Fibroblast of pulmonary artery (primary cell): ENCODE results near the gene TRIP13.
"Not testable (repeated sequence)": the region's sequence is repeated elsewhere in the genome, so short reads cannot be mapped to it uniquely, and the experiment has no call there.

ENCODE experiments used
- DNase-seq: peaks from one replicate; pipeline ENCODE4 v3.0.0-alpha.2; 2010; ENCODE audit warnings: low read depth
- H3K4me3 ChIP-seq: replicated peaks from 2 replicates; pipeline ENCODE4 v1.5.1; 2011; ENCODE audit warnings: low read depth, mild to moderate bottlenecking, control low read depth, low read length, moderate library complexity
- TF ChIP-seq, protein P1 (sequence below): IDR thresholded peaks from 2 replicates; pipeline ENCODE4 v1.5.1; 2011; ENCODE audit warnings: mild to moderate bottlenecking, control low read depth, low read length, inconsistent platforms; ENCODE audit errors: missing control alignments

TRIP13 gene

DNA sequence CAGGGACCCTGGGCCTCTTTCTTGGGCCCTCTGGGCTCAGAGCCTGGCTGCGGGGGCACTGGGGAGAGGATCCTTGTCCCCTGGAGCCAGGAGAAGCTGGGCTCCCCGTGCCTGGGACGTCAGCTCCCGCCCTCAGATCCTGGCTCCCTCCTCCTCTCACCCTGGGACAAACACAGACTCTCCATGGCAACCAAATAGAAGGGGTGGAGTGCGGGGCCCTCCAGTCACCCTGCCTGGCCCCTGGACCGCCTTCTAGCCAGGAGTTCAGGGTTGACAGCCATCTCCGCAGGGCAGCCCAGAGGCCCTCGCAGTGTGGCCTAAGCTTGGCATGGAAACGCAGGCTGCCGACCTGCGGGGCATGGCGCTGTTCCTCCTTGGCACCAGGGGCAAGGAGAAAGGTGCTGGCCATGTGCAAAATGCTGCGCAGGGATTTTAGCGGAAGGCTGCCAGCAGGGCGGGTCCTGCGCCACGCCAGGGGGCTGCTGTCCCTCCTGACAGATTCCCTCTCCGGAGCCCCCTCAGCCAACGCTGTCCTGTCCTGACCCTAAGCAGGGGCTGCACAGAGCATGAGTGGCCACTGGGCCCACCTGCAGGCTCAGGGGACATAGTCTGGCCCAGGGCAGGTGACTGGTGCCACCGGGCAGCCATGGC is 42.9 kb upstream of the TRIP13 start:
- H3K4me3 ChIP-seq: no peak overlapping the region
- TF ChIP-seq, protein P1, sequence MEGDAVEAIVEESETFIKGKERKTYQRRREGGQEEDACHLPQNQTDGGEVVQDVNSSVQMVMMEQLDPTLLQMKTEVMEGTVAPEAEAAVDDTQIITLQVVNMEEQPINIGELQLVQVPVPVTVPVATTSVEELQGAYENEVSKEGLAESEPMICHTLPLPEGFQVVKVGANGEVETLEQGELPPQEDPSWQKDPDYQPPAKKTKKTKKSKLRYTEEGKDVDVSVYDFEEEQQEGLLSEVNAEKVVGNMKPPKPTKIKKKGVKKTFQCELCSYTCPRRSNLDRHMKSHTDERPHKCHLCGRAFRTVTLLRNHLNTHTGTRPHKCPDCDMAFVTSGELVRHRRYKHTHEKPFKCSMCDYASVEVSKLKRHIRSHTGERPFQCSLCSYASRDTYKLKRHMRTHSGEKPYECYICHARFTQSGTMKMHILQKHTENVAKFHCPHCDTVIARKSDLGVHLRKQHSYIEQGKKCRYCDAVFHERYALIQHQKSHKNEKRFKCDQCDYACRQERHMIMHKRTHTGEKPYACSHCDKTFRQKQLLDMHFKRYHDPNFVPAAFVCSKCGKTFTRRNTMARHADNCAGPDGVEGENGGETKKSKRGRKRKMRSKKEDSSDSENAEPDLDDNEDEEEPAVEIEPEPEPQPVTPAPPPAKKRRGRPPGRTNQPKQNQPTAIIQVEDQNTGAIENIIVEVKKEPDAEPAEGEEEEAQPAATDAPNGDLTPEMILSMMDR: no peak
- DNase-seq: no peak

DNA sequence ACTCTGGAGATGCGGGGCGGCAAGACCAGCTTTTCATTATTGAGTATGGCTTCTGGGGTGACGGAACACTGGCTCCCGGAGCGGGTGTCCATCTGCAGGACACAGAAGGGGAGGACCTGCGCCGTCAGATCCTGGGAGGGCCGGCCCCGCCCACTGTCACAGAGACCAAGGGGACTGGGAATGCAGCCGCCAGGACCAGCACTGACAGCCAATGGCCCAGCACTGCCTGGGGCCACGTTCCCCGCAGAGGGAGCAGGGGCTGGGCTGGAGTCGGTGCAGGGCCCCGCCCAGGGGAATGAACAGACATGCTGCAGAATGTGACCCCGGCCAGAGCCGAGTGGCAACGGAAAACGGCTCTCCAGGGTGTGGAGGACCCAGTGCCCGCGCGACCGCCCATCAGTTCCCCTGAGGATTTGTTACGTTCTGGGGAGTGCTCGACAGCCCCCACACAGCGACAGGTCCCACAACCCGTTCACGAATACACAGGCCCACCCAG is 42.1 kb upstream of the TRIP13 start, which contains the start of gene ZDHHC11:
ZDHHC11 (minus strand) TSS at position 476 of the 496 bp plus-strand sequence; CDS start at position 92, 384 bp downstream.
- TF ChIP-seq, protein P1: no peak
- DNase-seq: no peak
- no peak within 1 kb of the TSS for H3K4me3 ChIP-seq

DNA sequence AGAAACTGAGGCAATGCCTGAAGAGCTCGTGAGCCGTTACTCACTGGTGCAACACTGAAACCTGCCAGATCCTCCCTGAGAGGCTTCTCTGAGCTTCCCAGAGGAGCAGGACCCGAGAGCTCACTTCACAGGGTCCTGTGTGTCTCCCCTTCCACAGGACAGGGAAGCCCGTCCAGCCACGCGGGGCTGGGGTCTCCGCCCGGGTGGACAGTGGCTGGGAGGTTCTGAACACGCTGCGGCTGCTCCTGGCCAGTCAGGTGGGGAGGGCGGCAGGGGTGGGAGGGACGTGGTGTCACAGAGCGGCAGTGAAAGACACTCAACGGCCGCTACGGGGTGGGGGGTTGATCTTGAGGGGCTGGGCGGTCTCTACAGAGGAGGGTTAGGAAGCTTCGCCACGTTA is 41.6 kb upstream of the TRIP13 start:
- DNase-seq: no peak
- H3K4me3 ChIP-seq: no peak overlapping the region
- TF ChIP-seq, protein P1: no peak

DNA sequence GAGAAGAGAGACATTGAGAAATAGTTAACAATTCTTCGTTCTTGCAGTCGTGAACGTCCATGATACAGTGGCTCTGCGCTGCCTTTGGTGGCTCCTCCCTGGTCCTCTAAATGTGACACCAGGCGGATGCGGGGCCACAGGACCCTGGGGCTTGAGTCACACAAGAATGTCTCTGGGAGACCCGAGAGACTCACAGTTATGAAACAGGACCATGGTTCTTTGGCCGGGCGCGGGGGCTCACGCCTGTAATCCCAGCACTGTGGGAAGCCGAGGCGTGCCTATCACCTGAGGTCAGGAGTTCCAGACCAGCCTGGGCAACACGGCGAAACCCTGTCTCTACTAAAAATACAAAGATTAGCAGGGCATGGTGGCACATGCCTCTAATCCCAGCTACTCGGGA is 41.1 kb upstream of the TRIP13 start:
- DNase-seq: no peak
- H3K4me3 ChIP-seq: no peak overlapping the region
- TF ChIP-seq, protein P1: no peak

DNA sequence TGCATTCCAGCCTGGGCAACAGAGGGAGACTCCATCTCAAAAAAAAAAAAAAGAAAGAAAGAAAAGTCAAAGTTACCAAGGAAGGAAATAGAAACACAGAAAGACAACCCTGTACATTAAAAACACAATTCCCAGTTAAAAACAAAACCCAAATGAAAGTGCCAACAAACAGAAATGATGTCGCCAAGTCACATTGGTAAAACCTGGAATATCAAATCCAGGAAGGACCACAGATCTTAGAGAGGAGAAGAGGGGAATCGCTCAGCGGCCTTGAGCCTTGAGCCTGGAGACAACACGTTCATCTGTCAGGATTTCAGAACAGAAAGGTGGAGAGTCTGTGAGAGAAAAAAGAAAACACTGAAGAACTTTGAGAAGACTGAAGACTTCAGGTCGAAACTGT is 40.7 kb upstream of the TRIP13 start:
- TF ChIP-seq, protein P1: no peak
- H3K4me3 ChIP-seq: no peak overlapping the region
- no peak for DNase-seq

DNA sequence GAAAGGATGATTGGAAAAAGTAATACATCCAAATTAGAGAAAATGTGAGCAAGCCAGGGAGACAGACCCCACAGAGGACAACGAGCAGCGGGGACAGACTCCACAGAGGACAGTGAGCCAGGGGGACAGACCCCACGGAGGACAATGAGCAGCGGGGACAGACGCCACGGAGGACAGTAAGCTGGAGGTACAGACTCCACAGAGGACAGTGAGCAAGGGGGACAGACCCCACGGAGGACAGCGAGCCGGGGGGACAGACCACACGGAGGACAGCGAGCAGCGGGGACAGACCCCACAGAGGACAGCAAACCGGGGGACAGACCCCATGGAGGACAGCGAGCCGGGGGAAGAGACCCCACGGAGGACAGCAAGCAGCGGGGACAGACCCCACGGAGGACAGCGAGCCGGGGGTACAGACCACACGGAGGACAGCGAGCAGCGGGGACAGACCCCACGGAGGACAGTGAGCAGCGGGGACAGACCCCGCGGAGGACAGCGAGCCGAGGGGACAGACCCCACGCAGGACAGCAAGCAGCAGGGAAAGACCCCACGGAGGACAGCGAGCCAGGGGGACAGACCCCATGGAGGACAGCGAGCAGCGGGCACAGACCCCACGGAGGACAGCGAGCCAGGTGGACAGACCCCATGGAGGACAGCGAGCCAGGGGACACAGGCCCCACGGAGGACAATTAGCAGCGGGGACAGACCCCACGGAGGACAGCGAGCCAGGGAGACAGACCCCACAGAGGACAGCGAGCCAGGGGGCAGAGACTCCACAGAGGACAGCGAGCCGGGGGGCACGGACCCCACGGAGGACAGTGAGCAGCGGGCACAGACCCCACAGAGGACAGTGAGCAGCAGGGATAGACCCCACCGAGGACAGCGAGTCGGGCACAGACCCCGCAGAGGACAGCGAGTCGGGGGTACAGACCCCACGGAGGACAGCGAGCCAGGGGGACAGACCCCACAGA is 40.0 kb upstream of the TRIP13 start:
- DNase-seq: no peak
- no peak overlapping the region for H3K4me3 ChIP-seq
- TF ChIP-seq, protein P1: no peak

DNA sequence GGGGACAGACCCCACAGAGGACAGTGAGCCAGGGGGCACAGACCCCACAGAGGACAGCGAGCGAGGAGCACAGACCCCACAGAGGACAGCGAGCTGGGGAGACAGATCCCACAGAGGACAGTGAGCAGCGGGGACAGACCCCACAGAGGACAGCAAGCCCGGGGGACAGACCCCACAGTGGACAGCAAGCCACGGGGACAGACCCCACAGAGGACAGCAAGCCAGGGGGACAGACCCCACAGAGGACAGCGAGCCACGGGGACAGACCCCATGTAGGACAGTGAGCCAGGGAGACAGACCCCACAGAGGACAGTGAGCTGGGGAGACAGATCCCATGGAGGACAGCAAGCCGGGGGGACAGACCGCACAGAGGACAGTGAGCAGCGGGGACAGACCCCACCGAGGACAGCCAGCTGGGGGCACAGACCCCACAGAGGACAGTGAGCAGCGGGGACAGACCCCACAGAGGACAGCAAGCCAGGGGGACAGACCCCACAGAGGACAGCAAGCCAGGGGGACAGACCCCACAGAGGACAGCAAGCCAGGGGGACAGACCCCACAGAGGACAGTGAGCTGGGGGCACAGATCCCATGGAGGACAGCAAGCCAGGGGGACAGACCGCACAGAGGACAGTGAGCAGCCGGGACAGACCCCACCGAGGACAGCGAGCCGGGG is 39.1 kb upstream of the TRIP13 start:
- DNase-seq, H3K4me3 ChIP-seq: not testable (repeated sequence)
